ENCODE data around the gene PCDHGC5. TPM values are rescaled to one million over a fixed set of nuclear protein-coding genes. Genes with fewer than 3 reads are reported as not detected.

PCDHGC5 gene
- total RNA-seq, 4 donors from 2014 or later: 3.1 to 5.9 (median 3.8) TPM

DNA sequence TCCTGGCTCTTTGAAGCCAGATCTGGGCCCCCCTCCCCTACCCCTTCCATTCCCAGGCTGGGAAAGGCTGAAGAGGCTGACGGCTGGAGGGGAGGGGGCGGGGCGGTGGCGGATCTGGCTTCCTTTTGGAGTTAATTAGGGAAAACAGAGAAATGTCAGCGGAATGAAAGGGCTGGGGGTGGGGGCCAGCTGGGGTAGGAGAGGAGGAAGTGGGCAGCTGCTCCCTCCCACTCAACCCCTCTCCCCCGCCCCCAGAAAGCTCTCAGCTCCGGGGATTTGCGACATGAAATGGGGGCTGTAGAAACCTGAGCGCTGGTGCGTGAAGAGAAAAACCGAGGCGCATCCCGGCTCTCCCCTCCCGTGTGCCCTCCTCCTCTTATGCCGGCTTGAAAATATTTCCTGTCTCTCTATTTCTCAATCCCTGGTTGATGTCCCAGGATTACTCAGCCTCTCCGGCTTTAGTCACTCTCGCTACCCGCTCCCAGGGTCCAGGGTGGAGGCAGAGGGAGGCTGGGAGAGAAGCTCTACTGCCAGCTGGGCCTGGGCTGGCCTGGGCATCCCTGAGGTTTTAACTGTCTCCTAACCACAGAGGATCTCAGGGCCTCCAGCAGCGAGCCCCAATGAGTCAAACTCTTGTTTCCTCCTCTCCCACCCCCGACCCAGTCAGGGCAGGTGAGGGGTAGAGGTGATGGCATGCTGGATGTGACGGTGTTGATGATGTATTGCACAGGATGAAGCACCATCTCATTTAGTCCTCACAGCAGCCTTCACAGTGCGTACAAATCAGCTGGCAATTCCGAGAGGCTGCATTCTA is 20.1 kb downstream of the PCDHGC5 start:
- TF ChIP-seq POLR2A (IDR thresholded peaks at IDR 0.05) (no peak), EP300 (IDR thresholded peaks at IDR 0.05) (peak in 1 of 2 donors; percentile 76)
- TF ChIP-seq, protein P1, sequence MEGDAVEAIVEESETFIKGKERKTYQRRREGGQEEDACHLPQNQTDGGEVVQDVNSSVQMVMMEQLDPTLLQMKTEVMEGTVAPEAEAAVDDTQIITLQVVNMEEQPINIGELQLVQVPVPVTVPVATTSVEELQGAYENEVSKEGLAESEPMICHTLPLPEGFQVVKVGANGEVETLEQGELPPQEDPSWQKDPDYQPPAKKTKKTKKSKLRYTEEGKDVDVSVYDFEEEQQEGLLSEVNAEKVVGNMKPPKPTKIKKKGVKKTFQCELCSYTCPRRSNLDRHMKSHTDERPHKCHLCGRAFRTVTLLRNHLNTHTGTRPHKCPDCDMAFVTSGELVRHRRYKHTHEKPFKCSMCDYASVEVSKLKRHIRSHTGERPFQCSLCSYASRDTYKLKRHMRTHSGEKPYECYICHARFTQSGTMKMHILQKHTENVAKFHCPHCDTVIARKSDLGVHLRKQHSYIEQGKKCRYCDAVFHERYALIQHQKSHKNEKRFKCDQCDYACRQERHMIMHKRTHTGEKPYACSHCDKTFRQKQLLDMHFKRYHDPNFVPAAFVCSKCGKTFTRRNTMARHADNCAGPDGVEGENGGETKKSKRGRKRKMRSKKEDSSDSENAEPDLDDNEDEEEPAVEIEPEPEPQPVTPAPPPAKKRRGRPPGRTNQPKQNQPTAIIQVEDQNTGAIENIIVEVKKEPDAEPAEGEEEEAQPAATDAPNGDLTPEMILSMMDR (IDR thresholded peaks at IDR 0.05): no peak
- no peaks in the 10 kb centered on the region for H3K9me3 ChIP-seq
- peaks cover 0 to 41% (median 0%) of the 10 kb centered on the region in 3 donors for H3K36me3 ChIP-seq
- H3K4me1 ChIP-seq: peaks cover 0 to 65% (median 37%) of the 10 kb centered on the region in 4 donors
- 18 to 25% methylated on average over 22 of the region's 23 CpGs for WGBS, 2 donors
- peak overlapping the region; percentile 50 to 95 (median 78) for H3K27ac ChIP-seq
- DNase-seq (ENCODE audit: low spot score in 2 of 2): peak in 1 of 2 donors; percentile 67
- no peaks in the 10 kb centered on the region for H3K27me3 ChIP-seq
- peak overlapping the region in 3 of 4 donors; percentile 10 to 46 (median 40) for H3K4me3 ChIP-seq

- Histone ChIP-seq H3K9me3 (no peaks in the 10 kb centered on the region), H3K27ac (peak overlapping the region in 2 of 4 donors; percentile 92 to 95), H3K36me3 (peaks cover 0 to 35% (median 0%) of the 10 kb centered on the region in 3 donors), H3K4me3 (no peak overlapping the region), H3K27me3 (no peaks in the 10 kb centered on the region), H3K4me1 (peaks cover 0 to 76% (median 48%) of the 10 kb centered on the region in 4 donors)
- TF ChIP-seq, protein P1 (IDR thresholded peaks at IDR 0.05): no peak
- TF ChIP-seq POLR2A (IDR thresholded peaks at IDR 0.05) (no peak), EP300 (IDR thresholded peaks at IDR 0.05) (no peak)
- 88 to 89% methylated on average over 9 of the region's 9 CpGs for WGBS, 2 donors
- DNase-seq (ENCODE audit: low spot score in 2 of 2): no peak
These were observed 21.3 kb downstream of the PCDHGC5 start for GRCh38 chr5:141510160-141510559.

- WGBS, 2 donors: 96 to 99% methylated on average over 14 of the region's 14 CpGs
- H3K4me1 ChIP-seq: peaks cover 0 to 82% (median 53%) of the 10 kb centered on the region in 4 donors
- peaks cover 0 to 29% (median 0%) of the 10 kb centered on the region in 3 donors for H3K36me3 ChIP-seq
- no peak for DNase-seq (ENCODE audit: low spot score in 2 of 2)
- no peak overlapping the region for H3K27ac ChIP-seq
- H3K4me3 ChIP-seq: no peak overlapping the region
- TF ChIP-seq, protein P1 (IDR thresholded peaks at IDR 0.05): no peak
- no peak for TF ChIP-seq EP300 (IDR thresholded peaks at IDR 0.05)
- TF ChIP-seq POLR2A (IDR thresholded peaks at IDR 0.05): no peak
- no peaks in the 10 kb centered on the region for H3K9me3 ChIP-seq
- no peaks in the 10 kb centered on the region for H3K27me3 ChIP-seq
These were observed 22.1 kb downstream of the PCDHGC5 start for GRCh38 chr5:141510850-141511601.

GRCh38 chr5:141511771-141512325 is 23.0 kb downstream of the PCDHGC5 start:
- no peaks in the 10 kb centered on the region for H3K27me3 ChIP-seq
- 50 to 69% methylated on average over 3 to 4 of the region's 4 CpGs for WGBS, 2 donors
- H3K27ac ChIP-seq: peak overlapping the region in 3 of 4 donors; percentile 64 to 81 (median 79)
- TF ChIP-seq EP300 (IDR thresholded peaks at IDR 0.05) (no peak), POLR2A (IDR thresholded peaks at IDR 0.05) (no peak)
- TF ChIP-seq, protein P1 (IDR thresholded peaks at IDR 0.05): no peak
- H3K36me3 ChIP-seq: peaks cover 0 to 31% (median 0%) of the 10 kb centered on the region in 3 donors
- H3K4me3 ChIP-seq: no peak overlapping the region
- peaks cover 0 to 84% (median 54%) of the 10 kb centered on the region in 4 donors for H3K4me1 ChIP-seq
- no peak for DNase-seq (ENCODE audit: low spot score in 2 of 2)
- no peaks in the 10 kb centered on the region for H3K9me3 ChIP-seq

Measured in tibial nerve (tissue), 4 donors.